Measurements from ENCODE around the gene TNFRSF25. TPM values are rescaled to one million over a fixed set of nuclear protein-coding genes. Genes with fewer than 3 reads are reported as not detected.
A peak's percentile ranks its signal among the peaks of the same experiment; 100 is the strongest.

TNFRSF25 gene
- total and polyA plus RNA-seq, 2 experiments from 2014 or later: 13.6 to 25.3 TPM

DNA sequence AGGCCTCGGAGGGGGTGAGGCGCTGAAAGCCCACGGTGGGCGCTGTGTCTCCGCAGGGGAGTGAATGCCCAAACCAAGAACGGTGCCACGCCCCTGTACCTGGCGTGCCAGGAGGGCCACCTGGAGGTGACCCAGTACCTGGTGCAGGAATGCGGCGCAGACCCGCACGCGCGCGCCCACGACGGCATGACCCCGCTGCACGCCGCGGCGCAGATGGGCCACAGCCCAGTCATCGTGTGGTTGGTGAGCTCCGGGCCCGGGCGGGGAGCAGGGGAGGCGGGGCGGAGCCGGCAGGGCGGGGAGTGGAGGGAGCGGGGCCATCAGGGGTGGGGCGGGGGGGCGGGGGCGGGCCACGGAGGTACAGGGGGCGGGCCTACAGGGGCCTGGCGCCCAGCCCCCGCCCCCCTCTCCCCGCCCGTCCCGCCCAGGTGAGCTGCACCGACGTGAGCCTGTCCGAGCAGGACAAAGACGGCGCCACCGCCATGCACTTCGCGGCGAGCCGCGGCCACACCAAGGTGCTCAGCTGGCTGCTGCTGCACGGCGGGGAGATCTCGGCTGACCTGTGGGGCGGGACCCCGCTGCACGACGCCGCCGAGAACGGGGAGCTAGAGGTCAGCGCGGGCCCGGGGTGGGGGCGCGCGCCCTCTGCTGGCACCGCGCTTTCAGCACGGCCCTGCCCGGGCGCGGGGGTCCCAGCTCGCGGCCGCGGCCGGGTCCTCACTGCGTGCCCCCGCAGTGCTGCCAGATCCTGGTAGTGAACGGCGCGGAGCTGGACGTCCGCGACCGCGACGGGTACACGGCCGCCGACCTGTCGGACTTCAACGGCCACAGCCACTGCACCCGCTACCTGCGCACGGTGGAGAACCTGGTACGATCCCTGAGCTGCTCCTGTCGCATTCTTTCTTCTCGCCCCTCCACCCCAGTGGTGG, 25.5 kb downstream of the TNFRSF25 start:
- Histone ChIP-seq H3K4me2 (peak overlapping the region; percentile 76), H3K9me2 (ENCODE audit: insufficient read depth) (no peaks in the 10 kb centered on the region), H4K20me1 (replicated peaks; ENCODE audit: insufficient read depth) (no peaks in the 10 kb centered on the region), H3F3A (replicated peaks; ENCODE audit: low read depth) (no peaks in the 10 kb centered on the region), H3K4me3 (peak overlapping the region; percentile 51), H3K27me3 (ENCODE audit: insufficient read depth) (peaks cover 26% of the 10 kb centered on the region), H3K36me3 (ENCODE audit: insufficient read depth) (no peaks in the 10 kb centered on the region), H3K79me2 (replicated peaks; ENCODE audit: insufficient read depth) (no peaks in the 10 kb centered on the region), H3K4me1 (ENCODE audit: insufficient read depth) (no peaks in the 10 kb centered on the region), H3K27ac (ENCODE audit: low read depth) (no peak overlapping the region), H2AFZ (no peak overlapping the region; the same call in 1 of the 2 replicates)
- no peak overlapping the region for H3K27ac Mint-ChIP-seq
- no peaks in the 10 kb centered on the region for H3K36me3 Mint-ChIP-seq (ENCODE audit: low read depth)
- peak; percentile 71 for ATAC-seq
- DNase-seq (ENCODE audit: low spot score): peak; percentile 82
- no peak for TF ChIP-seq CREB1 (CRISPR knock-in tag; IDR thresholded peaks at IDR 0.05; ENCODE audit: low read depth)
- TF ChIP-seq, protein P1, sequence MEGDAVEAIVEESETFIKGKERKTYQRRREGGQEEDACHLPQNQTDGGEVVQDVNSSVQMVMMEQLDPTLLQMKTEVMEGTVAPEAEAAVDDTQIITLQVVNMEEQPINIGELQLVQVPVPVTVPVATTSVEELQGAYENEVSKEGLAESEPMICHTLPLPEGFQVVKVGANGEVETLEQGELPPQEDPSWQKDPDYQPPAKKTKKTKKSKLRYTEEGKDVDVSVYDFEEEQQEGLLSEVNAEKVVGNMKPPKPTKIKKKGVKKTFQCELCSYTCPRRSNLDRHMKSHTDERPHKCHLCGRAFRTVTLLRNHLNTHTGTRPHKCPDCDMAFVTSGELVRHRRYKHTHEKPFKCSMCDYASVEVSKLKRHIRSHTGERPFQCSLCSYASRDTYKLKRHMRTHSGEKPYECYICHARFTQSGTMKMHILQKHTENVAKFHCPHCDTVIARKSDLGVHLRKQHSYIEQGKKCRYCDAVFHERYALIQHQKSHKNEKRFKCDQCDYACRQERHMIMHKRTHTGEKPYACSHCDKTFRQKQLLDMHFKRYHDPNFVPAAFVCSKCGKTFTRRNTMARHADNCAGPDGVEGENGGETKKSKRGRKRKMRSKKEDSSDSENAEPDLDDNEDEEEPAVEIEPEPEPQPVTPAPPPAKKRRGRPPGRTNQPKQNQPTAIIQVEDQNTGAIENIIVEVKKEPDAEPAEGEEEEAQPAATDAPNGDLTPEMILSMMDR (conservative IDR thresholded peaks at IDR 0.05; ENCODE audit: low read depth in 2 of 2): peak; percentile 36 to 67; a peak in 3 of 4 replicates
- H3K9me3 Mint-ChIP-seq: no peaks in the 10 kb centered on the region
- peak overlapping the region; percentile 61 for H3K4me3 Mint-ChIP-seq
- peaks cover 28% of the 10 kb centered on the region for H3K27me3 Mint-ChIP-seq (ENCODE audit: insufficient read depth, low read depth, poor library complexity)
- H3K4me1 Mint-ChIP-seq: peaks cover 18% of the 10 kb centered on the region

DNA sequence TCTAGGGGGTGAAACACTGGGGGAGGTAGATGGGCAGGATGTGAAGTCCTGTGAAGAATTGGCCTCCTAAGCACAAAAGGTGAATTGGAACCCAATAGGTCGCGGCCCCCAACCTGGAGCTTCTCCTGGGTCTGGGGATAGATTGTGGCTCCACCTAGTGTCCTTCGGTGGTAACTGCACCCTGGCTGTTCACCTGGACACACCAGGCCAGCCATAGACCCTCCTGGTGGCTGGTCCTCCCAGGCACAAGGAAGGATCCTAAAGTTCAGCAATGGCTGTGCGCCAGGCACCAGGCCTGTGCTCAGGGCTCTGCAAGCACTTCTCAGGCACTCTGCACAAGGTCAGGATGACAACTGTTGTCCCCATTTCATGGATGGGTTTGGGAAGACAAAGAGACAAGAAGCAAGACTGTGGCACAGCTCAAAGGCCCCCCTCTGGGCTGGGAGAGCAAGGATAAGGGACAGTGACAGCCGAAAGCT, 27.9 kb downstream of the TNFRSF25 start:
- Histone ChIP-seq H3K36me3 (ENCODE audit: insufficient read depth) (no peaks in the 10 kb centered on the region), H3F3A (replicated peaks; ENCODE audit: low read depth) (no peaks in the 10 kb centered on the region), H3K9me2 (ENCODE audit: insufficient read depth) (no peaks in the 10 kb centered on the region), H3K27me3 (ENCODE audit: insufficient read depth) (peaks cover 26% of the 10 kb centered on the region), H3K4me3 (no peak overlapping the region), H3K79me2 (replicated peaks; ENCODE audit: insufficient read depth) (no peaks in the 10 kb centered on the region), H3K27ac (ENCODE audit: low read depth) (no peak overlapping the region), H4K20me1 (replicated peaks; ENCODE audit: insufficient read depth) (no peaks in the 10 kb centered on the region), H3K4me1 (ENCODE audit: insufficient read depth) (no peaks in the 10 kb centered on the region), H2AFZ (no peak overlapping the region), H3K4me2 (no peak overlapping the region)
- no peak overlapping the region for H3K4me3 Mint-ChIP-seq
- peaks cover 26% of the 10 kb centered on the region for H3K27me3 Mint-ChIP-seq (ENCODE audit: insufficient read depth, low read depth, poor library complexity)
- H3K27ac Mint-ChIP-seq: no peak overlapping the region
- peak; percentile 69 for ATAC-seq
- TF ChIP-seq, protein P1 (conservative IDR thresholded peaks at IDR 0.05; ENCODE audit: low read depth in 2 of 2): peak; percentile 91 to 92
- TF ChIP-seq, protein P2, sequence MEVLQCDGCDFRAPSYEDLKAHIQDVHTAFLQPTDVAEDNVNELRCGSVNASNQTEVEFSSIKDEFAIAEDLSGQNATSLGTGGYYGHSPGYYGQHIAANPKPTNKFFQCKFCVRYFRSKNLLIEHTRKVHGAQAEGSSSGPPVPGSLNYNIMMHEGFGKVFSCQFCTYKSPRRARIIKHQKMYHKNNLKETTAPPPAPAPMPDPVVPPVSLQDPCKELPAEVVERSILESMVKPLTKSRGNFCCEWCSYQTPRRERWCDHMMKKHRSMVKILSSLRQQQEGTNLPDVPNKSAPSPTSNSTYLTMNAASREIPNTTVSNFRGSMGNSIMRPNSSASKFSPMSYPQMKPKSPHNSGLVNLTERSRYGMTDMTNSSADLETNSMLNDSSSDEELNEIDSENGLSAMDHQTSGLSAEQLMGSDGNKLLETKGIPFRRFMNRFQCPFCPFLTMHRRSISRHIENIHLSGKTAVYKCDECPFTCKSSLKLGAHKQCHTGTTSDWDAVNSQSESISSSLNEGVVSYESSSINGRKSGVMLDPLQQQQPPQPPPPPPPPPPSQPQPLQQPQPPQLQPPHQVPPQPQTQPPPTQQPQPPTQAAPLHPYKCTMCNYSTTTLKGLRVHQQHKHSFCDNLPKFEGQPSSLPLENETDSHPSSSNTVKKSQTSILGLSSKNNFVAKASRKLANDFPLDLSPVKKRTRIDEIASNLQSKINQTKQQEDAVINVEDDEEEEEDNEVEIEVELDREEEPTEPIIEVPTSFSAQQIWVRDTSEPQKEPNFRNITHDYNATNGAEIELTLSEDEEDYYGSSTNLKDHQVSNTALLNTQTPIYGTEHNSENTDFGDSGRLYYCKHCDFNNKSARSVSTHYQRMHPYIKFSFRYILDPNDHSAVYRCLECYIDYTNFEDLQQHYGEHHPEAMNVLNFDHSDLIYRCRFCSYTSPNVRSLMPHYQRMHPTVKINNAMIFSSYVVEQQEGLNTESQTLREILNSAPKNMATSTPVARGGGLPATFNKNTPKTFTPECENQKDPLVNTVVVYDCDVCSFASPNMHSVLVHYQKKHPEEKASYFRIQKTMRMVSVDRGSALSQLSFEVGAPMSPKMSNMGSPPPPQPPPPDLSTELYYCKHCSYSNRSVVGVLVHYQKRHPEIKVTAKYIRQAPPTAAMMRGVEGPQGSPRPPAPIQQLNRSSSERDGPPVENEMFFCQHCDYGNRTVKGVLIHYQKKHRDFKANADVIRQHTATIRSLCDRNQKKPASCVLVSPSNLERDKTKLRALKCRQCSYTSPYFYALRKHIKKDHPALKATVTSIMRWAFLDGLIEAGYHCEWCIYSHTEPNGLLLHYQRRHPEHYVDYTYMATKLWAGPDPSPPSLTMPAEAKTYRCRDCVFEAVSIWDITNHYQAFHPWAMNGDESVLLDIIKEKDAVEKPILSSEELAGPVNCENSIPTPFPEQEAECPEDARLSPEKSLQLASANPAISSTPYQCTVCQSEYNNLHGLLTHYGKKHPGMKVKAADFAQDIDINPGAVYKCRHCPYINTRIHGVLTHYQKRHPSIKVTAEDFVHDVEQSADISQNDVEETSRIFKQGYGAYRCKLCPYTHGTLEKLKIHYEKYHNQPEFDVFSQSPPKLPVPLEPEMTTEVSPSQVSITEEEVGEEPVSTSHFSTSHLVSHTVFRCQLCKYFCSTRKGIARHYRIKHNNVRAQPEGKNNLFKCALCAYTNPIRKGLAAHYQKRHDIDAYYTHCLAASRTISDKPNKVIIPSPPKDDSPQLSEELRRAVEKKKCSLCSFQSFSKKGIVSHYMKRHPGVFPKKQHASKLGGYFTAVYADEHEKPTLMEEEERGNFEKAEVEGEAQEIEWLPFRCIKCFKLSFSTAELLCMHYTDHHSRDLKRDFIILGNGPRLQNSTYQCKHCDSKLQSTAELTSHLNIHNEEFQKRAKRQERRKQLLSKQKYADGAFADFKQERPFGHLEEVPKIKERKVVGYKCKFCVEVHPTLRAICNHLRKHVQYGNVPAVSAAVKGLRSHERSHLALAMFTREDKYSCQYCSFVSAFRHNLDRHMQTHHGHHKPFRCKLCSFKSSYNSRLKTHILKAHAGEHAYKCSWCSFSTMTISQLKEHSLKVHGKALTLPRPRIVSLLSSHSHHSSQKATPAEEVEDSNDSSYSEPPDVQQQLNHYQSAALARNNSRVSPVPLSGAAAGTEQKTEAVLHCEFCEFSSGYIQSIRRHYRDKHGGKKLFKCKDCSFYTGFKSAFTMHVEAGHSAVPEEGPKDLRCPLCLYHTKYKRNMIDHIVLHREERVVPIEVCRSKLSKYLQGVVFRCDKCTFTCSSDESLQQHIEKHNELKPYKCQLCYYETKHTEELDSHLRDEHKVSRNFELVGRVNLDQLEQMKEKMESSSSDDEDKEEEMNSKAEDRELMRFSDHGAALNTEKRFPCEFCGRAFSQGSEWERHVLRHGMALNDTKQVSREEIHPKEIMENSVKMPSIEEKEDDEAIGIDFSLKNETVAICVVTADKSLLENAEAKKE (CRISPR knock-in tag; IDR thresholded peaks at IDR 0.05): no peak
- peaks cover 13% of the 10 kb centered on the region for H3K4me1 Mint-ChIP-seq
- no peaks in the 10 kb centered on the region for H3K36me3 Mint-ChIP-seq (ENCODE audit: low read depth)
- no peaks in the 10 kb centered on the region for H3K9me3 Mint-ChIP-seq
- DNase-seq (ENCODE audit: low spot score): peak; percentile 94

Measured in GM23338 (cell line).